ENCODE data around the gene PSMD11.

PSMD11 gene

GRCh38 chr17:32527146-32527545 is 82.8 kb downstream of the PSMD11 start:
- Histone ChIP-seq H3K4me2 (ENCODE audit: low read depth, low read length, poor library complexity, severe bottlenecking) (no peak overlapping the region), H3K9me2 (replicated peaks; ENCODE audit: insufficient read depth, low read length) (no peaks in the 10 kb centered on the region), H3F3A (ENCODE audit: insufficient read depth) (peaks cover 10% of the 10 kb centered on the region), H3K36me3 (ENCODE audit: low read length) (no peaks in the 10 kb centered on the region), H4K20me1 (ENCODE audit: low read depth, low read length) (no peaks in the 10 kb centered on the region), H3K79me2 (ENCODE audit: insufficient read depth, low read length) (no peaks in the 10 kb centered on the region), H3K27ac (ENCODE audit: low read depth, low read length) (no peak overlapping the region), H3K9me3 (ENCODE audit: insufficient read depth, low read length) (no peaks in the 10 kb centered on the region), H3K27me3 (ENCODE audit: low read length) (no peaks in the 10 kb centered on the region), H2AFZ (ENCODE audit: low read depth, low read length, severe bottlenecking) (no peak overlapping the region), H3K9ac (ENCODE audit: low read length) (no peak overlapping the region), H3K4me3 (ENCODE audit: insufficient read depth, low read length, poor library complexity, severe bottlenecking) (no peak overlapping the region)
- TF ChIP-seq CTCF (IDR thresholded peaks at IDR 0.05; ENCODE audit: insufficient read depth, low read length, poor library complexity, severe bottlenecking) = no peak
- TF ChIP-seq EZH2phosphoT487 (conservative IDR thresholded peaks at IDR 0.05; ENCODE audit: low read length) = no peak

- TF ChIP-seq EZH2phosphoT487 (conservative IDR thresholded peaks at IDR 0.05; ENCODE audit: low read length) (no peak), CTCF (IDR thresholded peaks at IDR 0.05; ENCODE audit: insufficient read depth, low read length, poor library complexity, severe bottlenecking) (no peak)
These were observed 84.5 kb downstream of the PSMD11 start for GRCh38 chr17:32528825-32529224.

GRCh38 chr17:32529604-32530003 is 85.3 kb downstream of the PSMD11 start:
- no peak for TF ChIP-seq CTCF (IDR thresholded peaks at IDR 0.05; ENCODE audit: insufficient read depth, low read length, poor library complexity, severe bottlenecking)
- TF ChIP-seq EZH2phosphoT487 (conservative IDR thresholded peaks at IDR 0.05; ENCODE audit: low read length) = no peak
- Histone ChIP-seq H3K79me2 (ENCODE audit: insufficient read depth, low read length) (no peaks in the 10 kb centered on the region), H3K4me2 (ENCODE audit: low read depth, low read length, poor library complexity, severe bottlenecking) (no peak overlapping the region), H3K4me3 (ENCODE audit: insufficient read depth, low read length, poor library complexity, severe bottlenecking) (no peak overlapping the region), H3K9me2 (replicated peaks; ENCODE audit: insufficient read depth, low read length) (no peaks in the 10 kb centered on the region), H3F3A (ENCODE audit: insufficient read depth) (no peaks in the 10 kb centered on the region; the same call in 1 of the 2 replicates), H3K9ac (ENCODE audit: low read length) (no peak overlapping the region), H3K27me3 (ENCODE audit: low read length) (no peaks in the 10 kb centered on the region), H3K36me3 (ENCODE audit: low read length) (no peaks in the 10 kb centered on the region), H3K9me3 (ENCODE audit: insufficient read depth, low read length) (no peaks in the 10 kb centered on the region), H2AFZ (ENCODE audit: low read depth, low read length, severe bottlenecking) (no peak overlapping the region), H3K27ac (ENCODE audit: low read depth, low read length) (no peak overlapping the region), H4K20me1 (ENCODE audit: low read depth, low read length) (no peaks in the 10 kb centered on the region)

More at GRCh38 chr17:32528825-32529224, 84.5 kb downstream of the PSMD11 start:
- H2AFZ ChIP-seq (ENCODE audit: low read depth, low read length, severe bottlenecking) = no peak overlapping the region
- H3F3A ChIP-seq (ENCODE audit: insufficient read depth) = peaks cover 4% of the 10 kb centered on the region
- H3K27me3 ChIP-seq (ENCODE audit: low read length) = no peaks in the 10 kb centered on the region
- no peaks in the 10 kb centered on the region for H3K9me2 ChIP-seq (replicated peaks; ENCODE audit: insufficient read depth, low read length)
- H4K20me1 ChIP-seq (ENCODE audit: low read depth, low read length) = no peaks in the 10 kb centered on the region
- H3K4me2 ChIP-seq (ENCODE audit: low read depth, low read length, poor library complexity, severe bottlenecking) = no peak overlapping the region
- H3K79me2 ChIP-seq (ENCODE audit: insufficient read depth, low read length) = no peaks in the 10 kb centered on the region
- H3K4me3 ChIP-seq (ENCODE audit: insufficient read depth, low read length, poor library complexity, severe bottlenecking) = no peak overlapping the region
- no peaks in the 10 kb centered on the region for H3K36me3 ChIP-seq (ENCODE audit: low read length)
- no peak overlapping the region for H3K9ac ChIP-seq (ENCODE audit: low read length)
- no peaks in the 10 kb centered on the region for H3K9me3 ChIP-seq (ENCODE audit: insufficient read depth, low read length)
- no peak overlapping the region for H3K27ac ChIP-seq (ENCODE audit: low read depth, low read length)
